Measurements from ENCODE around the gene CDC40.

CDC40 gene

GRCh38 chr6:110180228-110181008 is at the start of gene CDC40:
Gene CDC40, plus strand, starts transcription at chr6:110180427. Its CDS starts 18 bp downstream, at chr6:110180445.
- DNase-seq (ENCODE audit: low read depth in 2 of 2): peak; percentile 34 to 41

GRCh38 chr6:110137924-110138887 is 42.0 kb upstream of the CDC40 start:
- DNase-seq (ENCODE audit: low read depth in 2 of 2): no peak

- no peak for DNase-seq (ENCODE audit: low read depth in 2 of 2)
Observed at GRCh38 chr6:110139052-110139451, 41.2 kb upstream of the CDC40 start.

- DNase-seq (ENCODE audit: low read depth in 2 of 2): no peak
Observed at GRCh38 chr6:110140650-110141049, 39.6 kb upstream of the CDC40 start.

GRCh38 chr6:110147870-110148269 is 32.4 kb upstream of the CDC40 start:
- DNase-seq (ENCODE audit: low read depth in 2 of 2): no peak

- no peak for DNase-seq (ENCODE audit: low read depth in 2 of 2)
Observed at GRCh38 chr6:110158479-110158878, 21.7 kb upstream of the CDC40 start.

GRCh38 chr6:110170081-110170480 is 10.1 kb upstream of the CDC40 start:
- no peak for DNase-seq (ENCODE audit: low read depth in 2 of 2)

- DNase-seq (ENCODE audit: low read depth in 2 of 2): no peak
Observed at GRCh38 chr6:110173506-110174132, 6.6 kb upstream of the CDC40 start.

- peak; percentile 29 to 30 for DNase-seq (ENCODE audit: low read depth in 2 of 2)
Observed at GRCh38 chr6:110178626-110179405, 1.4 kb upstream of the CDC40 start.

GRCh38 chr6:110179406-110180227 is 610 bp upstream of the CDC40 start, which contains the start of gene WASF1:
Gene WASF1, minus strand, starts transcription at chr6:110179670. Its CDS starts 52,069 bp downstream, at chr6:110127601.
- peak; percentile 77 to 85 for DNase-seq (ENCODE audit: low read depth in 2 of 2)

GRCh38 chr6:110181131-110182030 is 1.2 kb downstream of the CDC40 start:
- no peak for DNase-seq (ENCODE audit: low read depth in 2 of 2)

GRCh38 chr6:110183292-110183885 is 3.2 kb downstream of the CDC40 start:
- DNase-seq (ENCODE audit: low read depth in 2 of 2): no peak

GRCh38 chr6:110185879-110186278 is 5.7 kb downstream of the CDC40 start:
- DNase-seq (ENCODE audit: low read depth in 2 of 2): no peak

- DNase-seq (ENCODE audit: low read depth in 2 of 2): no peak
Observed at GRCh38 chr6:110188791-110189190, 8.6 kb downstream of the CDC40 start.

- DNase-seq (ENCODE audit: low read depth in 2 of 2): no peak
Observed at GRCh38 chr6:110190726-110191125, 10.5 kb downstream of the CDC40 start.

GRCh38 chr6:110191477-110191876 is 11.2 kb downstream of the CDC40 start:
- DNase-seq (ENCODE audit: low read depth in 2 of 2): no peak

GRCh38 chr6:110195639-110196038 is 15.4 kb downstream of the CDC40 start:
- DNase-seq (ENCODE audit: low read depth in 2 of 2): no peak

GRCh38 chr6:110196874-110197273 is 16.6 kb downstream of the CDC40 start:
- no peak for DNase-seq (ENCODE audit: low read depth in 2 of 2)

GRCh38 chr6:110198561-110198960 is 18.3 kb downstream of the CDC40 start:
- no peak for DNase-seq (ENCODE audit: low read depth in 2 of 2)
